GM19467 (cell line): ENCODE results near the gene DHDDS.
"Not testable (repeated sequence)": the region's sequence is repeated elsewhere in the genome, so short reads cannot be mapped to it uniquely, and the experiment has no call there.

ENCODE experiments used
- ATAC-seq: cut with Tn5 transposase; IDR thresholded peaks from one replicate; pipeline ENCODE4 v1.9.1; 2021; ENCODE audit warnings: mild to moderate bottlenecking, moderate library complexity; ENCODE audit not compliant: unreplicated experiment

DHDDS gene

GRCh38 chr1:26474818-26475217 lies 42.7 kb downstream of the DHDDS start:
- no peak for ATAC-seq

GRCh38 chr1:26475989-26476388 lies 43.9 kb downstream of the DHDDS start:
- no peak for ATAC-seq

DNA sequence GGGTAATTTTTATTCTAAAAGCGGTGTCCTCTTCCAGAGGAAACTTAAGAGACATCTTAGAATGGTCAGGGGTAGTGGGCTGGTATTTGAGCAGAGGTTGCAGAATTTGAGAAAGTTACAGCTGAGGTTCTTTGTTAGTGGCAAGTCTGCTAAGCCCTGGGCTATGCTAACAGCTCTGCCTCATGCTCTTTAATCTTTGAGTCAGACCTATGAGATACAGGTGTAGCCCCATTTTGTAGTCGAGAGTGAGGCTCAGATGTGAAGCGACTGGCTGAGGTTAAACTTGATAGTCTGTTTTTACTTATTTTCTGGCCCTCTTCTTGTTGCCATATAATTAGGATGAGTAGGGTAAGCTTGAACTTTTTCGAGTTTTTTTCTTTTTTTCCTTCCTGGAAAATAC lies 44.8 kb downstream of the DHDDS start:
- ATAC-seq: no peak

GRCh38 chr1:26477446-26478152 lies 45.5 kb downstream of the DHDDS start:
- ATAC-seq: no peak

GRCh38 chr1:26478159-26478558 lies 46.0 kb downstream of the DHDDS start:
- ATAC-seq: no peak

DNA sequence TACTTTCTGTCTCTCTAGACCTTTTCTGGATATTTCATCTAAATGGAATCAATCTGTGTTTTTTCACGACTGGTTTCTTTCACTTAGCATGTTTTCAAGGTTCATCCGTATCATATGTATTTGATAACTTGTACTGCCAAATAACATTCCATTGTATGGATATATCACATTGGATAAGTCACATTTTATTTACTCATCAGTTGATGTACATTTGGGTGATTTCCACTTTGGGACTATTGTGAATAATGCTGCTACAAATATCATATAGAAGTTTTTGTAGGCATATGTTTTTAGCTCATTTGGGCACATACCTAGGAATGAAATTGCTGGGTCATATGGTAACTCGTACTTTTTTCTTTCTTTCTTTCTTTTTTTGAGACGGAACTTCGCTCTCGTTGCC lies 46.9 kb downstream of the DHDDS start:
- ATAC-seq: no peak

GRCh38 chr1:26482921-26483320 lies 50.8 kb downstream of the DHDDS start:
- no peak for ATAC-seq

DNA sequence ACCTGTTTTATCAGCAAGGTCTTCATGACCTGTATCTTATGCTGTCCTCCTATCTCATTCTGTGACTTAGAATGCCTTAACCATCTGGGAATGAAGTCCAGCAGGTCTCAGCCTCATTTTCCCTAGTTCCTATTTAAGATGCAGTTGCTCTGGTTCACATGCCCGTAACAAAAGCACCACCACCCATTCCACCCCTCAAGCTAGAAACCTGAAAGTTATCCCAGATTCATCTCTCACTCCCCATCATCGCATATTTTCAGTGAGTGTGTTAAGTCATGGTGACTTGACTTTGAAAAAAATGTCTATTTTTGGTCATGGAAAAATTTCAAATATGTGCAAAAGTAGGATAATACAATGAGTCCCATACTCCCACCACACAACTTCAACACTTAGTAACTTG lies 51.9 kb downstream of the DHDDS start:
- no peak for ATAC-seq

GRCh38 chr1:26490155-26490554 lies 58.0 kb downstream of the DHDDS start:
- ATAC-seq: no peak

DNA sequence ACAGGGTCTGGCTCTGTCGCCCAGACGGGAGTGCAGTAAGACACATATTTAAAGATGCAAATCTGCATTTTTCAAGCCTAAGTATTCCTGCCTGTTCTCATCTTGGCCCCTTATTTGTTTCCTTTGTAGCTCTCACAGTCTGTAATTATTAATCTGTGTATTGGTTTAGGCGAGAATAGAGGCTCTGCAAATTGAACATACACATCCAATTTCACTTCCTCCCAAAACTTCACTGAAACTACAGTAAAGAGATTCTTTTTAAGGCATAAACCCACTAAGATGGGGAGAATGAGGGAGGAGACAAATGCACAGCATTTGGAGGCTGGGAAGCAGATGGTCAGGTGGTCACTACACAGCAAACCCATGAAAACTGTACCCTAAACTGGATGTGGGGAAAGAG lies 61.1 kb downstream of the DHDDS start:
- ATAC-seq: no peak

DNA sequence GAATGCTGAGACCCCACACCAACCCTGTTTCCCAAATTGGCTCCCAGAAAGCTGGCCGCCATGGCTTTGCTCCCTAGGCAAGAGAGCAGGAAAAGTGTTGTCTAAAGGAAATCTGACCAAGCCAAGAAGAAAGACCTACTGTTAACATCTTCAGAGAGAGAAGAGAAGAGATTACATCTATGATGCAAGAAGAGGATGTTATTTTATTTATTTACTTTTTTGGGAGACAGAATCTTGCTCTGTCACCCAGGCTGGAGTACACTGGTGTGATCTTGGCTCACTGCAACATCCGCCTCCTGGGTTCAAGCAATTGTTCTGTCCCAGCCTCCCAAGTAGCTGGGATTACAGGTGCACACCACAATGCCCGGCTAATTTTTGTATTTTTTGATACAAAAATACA lies 61.8 kb downstream of the DHDDS start:
- ATAC-seq: no peak

- no peak for ATAC-seq
Measured at GRCh38 chr1:26496861-26497260, 64.7 kb downstream of the DHDDS start.

GRCh38 chr1:26498894-26499293 lies 66.8 kb downstream of the DHDDS start:
- ATAC-seq: no peak

DNA sequence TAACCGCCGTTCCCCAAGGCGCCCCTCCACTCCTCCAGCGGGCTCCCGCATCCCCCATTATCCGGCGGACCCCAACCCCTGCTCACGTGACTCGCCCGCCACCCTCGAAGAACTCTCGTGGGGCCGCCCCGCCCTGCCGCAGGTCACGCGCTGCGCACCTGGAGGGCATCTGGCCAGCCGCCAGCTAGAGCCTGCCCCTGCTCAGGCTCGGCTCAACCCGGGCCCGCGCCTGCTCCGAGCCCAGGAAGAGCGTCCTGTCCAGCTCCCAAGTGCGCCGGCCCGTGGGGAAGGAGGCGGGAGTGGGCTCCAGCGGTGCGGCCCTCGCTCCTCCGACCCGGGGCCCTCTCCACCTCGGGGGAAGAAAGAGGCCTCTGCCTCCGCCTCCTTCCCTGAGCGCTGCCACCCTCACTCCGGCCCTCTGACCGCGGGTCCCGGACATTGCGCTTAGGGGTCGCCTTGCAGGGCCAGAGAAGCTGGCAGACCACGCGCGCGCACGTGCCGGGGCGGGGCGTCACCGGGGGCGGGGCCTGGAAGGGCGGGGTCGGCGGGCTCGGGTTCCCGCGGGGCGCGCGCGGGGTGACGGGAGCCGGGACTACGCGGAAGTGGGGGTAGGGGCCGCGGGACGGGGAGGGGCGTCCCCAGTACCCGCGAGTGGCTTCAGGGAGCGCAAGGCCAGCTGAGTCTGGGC lies 68.5 kb downstream of the DHDDS start:
- peak; percentile 57 for ATAC-seq

DNA sequence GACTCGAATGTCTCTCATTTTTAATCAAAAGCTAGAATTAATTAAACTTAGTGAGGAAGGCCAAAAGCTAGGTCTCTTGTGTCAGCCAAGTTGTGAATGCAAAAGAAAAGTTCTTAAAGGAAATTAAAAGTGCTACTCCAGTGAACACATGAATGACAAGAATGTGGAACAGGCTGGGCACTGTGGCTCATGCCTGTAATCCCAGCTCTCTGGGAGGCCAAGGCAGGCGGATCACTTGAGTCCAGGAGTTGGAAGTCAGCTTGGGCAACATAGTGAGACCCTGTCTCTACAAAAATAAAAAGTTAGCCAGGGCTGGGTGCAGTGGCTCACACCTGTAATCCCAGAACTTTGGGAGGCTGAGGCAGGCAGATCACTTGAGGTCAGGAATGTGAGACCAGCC lies 78.6 kb downstream of the DHDDS start:
- ATAC-seq: not testable (repeated sequence)

DNA sequence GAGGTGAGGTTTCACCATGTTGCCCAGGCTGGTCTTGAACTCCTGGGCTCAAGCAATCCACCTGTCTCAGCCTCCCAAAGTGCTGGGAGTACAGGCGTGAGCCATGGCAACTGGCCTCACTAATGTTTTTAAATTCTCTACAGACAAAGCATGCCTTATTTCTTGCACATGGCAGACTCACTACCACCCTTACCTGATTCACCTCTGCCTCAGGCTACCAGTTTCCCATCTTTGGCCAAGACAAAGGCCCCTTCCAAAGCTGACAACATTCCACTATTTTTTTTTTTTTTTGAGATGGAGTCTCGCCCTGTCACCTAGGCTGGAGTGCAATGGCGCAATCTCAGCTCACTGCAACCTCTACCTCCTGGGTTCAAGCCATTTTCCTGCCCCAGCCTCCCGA lies 83.7 kb downstream of the DHDDS start:
- not testable (repeated sequence) for ATAC-seq

DNA sequence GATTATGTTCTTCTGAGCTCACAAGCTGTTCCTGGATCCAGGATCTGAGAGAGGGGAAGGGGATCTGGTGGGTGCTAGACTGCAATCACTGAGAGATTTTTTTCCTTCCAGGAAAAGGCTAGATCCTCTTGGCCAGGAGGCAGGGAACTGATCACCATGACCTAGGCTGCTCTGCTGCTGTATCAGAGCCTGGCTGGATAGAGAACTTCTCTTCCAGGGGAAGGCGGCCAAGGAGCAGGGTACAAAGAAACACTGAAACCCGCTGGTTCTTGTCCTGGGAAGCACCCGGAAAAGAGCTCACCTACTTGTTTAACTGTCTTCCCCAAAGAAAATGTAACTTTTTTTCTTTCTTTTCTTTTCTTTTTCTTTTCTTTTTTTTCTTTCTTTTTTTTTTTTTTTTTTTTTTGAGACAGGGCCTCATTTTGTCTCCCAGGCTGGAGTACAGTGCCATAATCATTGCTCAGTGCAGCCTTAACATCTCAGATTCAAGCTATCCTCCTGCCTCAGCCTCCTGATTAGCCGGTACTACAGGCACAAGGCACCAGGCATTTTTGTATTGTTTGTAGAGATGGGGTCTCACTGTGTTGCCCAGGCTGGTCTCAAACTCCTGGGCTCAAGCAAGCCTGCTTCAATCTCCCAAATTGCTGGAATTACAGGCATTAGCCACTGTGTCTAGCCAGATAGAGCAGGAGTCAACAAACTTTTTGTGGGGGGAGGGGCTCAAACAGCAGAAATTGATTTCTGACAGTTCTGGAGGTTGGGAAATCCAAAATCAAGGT lies 85.1 kb downstream of the DHDDS start:
- no peak for ATAC-seq

DNA sequence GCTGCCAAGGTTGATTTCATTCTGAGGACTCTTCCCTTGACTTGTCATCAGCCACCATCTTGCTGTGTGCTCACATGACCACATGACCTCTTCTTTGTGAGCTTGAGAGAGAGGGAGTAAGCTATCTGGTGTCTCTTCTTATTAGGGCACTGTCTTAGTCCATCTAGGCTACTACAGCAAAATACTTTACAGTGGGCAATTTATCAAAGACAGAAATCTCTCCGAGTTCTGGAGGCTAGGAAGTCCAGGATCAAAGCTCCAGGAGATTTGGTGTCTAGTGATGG lies 85.6 kb downstream of the DHDDS start:
- ATAC-seq: no peak

DNA sequence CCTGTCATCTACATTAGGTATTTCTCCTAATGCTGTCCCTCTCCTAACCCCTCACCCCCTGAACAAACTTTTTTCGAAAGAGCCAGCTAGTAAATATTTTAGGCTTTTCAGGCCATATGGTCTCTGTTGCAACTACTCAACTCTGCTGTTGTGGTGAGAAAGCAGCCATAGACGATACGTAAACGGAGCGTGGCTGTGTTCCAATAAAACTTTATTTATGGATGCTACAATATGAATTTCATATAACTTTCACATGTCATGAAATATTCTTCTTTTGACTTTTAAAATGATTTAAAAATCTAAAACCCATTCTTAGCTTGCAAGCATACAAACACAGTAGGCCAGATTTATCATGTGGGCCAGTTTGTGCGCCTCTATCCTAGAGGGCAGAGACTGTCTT lies 86.2 kb downstream of the DHDDS start:
- no peak for ATAC-seq

DNA sequence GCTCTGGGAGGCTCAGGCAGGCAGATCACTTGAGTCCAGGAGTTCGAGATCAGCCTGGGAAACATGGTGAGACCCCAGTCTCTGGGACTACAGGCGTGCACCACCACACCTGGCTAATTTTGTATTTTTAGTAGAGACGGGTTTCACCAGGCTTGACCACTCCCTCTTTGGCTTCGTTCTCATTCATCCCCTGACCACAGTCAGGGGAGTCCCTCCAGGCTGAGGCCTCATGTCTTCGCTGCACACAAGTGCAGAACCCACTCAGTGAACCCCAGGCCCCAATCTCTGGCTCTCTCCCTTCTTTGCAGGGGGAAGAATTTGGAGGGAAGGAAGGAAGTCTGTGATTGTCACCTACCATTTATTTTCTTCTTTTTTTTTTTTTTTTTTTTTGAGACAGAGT lies 88.2 kb downstream of the DHDDS start:
- ATAC-seq: no peak
